ENCODE measurements around the gene CYB5R3. TPM values are rescaled to one million over a fixed set of nuclear protein-coding genes. Genes with fewer than 3 reads are reported as not detected.

CYB5R3 gene
- total RNA-seq, 2 experiments from 2014 or later = 71.7 to 73.5 TPM

DNA sequence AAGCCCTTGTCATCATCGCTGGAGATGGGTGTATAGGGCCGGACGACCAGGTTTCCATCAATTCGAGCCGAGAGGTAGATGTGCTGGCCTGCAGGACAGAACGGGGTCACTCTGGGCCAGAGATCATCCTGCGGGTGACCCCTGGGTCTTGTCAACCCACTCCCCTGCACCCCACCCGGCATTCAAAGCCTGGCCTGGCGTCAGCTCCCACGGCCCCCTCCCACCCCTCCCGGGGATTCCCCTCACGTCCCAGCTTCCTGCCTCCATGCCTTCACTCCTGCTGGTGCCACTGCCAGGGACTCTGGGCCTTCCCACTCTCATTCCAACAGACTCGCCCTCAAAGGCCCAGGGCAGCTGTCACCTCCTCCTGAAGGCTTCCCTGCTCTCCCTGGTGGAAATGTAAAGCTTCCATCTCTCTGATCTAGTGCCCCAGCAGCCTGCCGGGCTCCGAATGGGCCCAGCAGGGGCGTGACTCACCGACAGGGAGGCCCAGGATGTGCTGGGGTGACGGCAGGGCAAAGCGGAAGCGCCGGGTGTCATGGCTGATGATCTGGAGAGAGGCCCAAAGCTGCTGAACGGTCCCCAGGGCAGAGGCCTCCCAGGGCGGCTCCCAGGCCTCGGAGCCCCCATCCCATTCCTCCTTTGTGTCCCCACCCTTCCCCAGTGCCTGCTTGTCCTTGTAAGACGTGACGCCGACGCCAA lies 18.1 kb downstream of the CYB5R3 start:
- POLR2A ChIA-PET = no interaction called here
- CTCF ChIA-PET = no interaction called here

DNA sequence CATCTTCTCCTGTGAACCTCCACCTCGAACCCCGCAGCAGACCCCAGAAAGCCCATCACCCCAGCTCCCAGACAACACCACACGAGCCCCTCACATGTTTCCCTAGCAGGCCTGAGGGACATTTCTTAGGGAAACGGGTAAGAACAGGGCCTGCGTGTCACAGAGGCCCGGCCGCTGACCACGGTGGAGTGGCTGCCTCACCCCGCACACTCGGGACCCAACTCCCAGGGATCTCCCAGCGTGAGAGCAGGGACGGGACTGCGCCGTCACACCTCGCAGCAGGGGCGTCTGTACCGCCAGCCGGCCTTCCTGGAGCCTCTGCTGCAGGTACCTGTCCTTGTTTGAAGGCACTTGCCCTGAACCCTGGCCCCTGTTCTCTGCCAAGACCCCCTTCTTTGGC lies 19.0 kb downstream of the CYB5R3 start:
- CTCF ChIA-PET = interaction anchor here (0.8 kb wide), 2 partner anchors 9 to 14 kb away, joined by 3 read pairs; no protein-coding TSS in a partner anchor
- POLR2A ChIA-PET = no interaction called here

DNA sequence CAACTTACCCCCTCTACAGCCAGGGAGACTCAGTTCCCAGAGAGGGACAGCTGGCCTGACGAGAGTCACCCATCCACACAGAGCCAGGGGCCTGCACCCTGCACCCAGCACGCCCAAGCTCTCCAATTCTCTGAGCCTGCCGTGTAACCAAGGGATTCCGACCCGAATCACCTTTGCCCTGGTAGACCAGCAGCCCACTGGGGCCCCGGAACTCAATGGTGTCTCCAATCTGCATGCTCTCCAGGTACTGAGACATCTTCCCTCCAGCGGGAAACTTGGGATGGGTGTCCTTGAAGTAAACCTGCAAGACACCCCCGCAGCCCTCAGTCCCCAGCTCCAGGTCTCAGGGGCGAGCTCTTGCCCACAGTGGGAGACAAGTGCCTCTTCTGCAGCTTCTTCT lies 21.2 kb downstream of the CYB5R3 start:
- POLR2A ChIA-PET = interaction anchor here (0.6 kb wide), 1 partner anchor 111 kb away, joined by 4 read pairs; no protein-coding TSS in a partner anchor
- CTCF ChIA-PET = no interaction called here

DNA sequence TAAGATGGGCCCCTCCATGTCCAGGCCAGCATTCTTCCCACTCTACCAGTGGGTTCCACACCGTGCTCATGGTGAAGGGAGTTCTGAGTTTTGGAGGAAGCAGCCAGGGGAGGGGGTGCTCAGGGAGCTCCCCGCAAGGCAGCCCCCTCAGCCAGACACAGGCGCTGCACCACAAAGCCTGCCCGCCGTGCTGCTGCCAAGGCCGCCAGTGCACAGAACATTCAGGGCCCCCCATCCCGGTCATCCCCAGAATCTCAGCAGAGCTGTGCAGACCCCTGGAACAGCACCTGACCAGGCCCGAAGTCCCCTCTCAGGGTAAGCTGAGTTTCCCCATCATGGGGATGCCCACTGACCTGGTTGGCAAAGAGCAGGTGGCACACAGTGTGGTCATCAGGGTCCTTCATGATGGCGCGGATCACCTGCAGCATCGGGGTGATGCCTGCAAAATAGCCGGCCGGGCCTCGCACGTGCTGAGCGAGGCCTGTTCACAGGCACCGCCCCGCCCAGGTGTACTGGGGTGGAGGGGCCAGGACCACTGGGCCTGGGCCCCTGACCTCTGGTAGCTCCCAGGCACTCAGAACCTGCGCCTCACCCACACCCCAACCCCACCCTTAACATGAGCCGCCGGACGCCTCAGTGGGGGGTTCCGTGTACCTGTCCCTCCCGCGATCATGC lies 22.1 kb downstream of the CYB5R3 start:
- ChIA-PET CTCF (interaction anchor here (1.0 kb wide), 1 partner anchor 71 kb away, joined by 3 read pairs; no protein-coding TSS in a partner anchor), POLR2A (interaction anchor here (0.9 kb wide), 1 partner anchor 11 kb away, joined by 3 read pairs; no protein-coding TSS in a partner anchor)

DNA sequence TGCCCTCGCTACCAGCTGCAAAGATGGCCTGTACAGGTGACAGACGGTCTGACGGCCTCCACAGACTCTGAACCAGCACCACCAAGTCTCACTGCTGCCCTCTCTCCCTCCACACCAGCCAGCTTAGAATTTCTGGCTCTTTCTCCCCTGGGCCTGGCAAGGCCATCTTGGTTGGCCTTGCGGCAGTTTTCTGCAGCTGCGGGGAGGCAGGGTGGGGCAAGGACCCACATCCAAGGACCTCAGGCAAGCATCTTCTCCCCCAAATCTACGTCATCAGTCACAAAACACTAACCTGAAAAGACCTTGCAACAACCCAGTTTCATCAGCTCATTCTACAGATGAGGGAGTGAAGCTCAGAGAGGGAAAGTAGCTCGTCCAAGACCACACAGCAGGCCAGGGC lies 22.8 kb downstream of the CYB5R3 start:
- POLR2A ChIA-PET = interaction anchor here (0.9 kb wide), 1 partner anchor 11 kb away, joined by 3 read pairs; no protein-coding TSS in a partner anchor
- CTCF ChIA-PET = interaction anchor here (1.0 kb wide), 2 partner anchors 11 to 72 kb away, joined by 3 read pairs; no protein-coding TSS in a partner anchor

DNA sequence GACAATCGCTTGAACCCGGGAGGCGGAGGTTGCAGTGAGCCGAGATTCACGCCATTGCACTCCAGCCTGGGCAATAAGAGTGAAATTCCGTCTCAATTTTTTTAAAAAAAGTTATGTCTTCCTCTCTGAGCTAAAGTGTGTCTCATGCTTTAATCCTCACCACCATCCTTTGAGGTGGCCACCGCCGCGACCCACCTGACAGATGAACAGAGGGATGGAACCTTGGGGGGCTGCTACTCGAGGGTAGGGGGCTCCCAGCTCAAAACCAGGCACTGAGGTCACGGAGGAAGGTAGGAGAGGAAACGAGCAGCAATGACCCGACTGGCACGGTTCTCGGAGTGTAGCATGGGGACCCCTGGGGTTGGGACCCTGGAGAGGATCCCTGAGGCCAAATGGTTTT lies 23.8 kb downstream of the CYB5R3 start:
- ChIA-PET CTCF (interaction anchor here (1.0 kb wide), 1 partner anchor 10 kb away, joined by 3 read pairs; no protein-coding TSS in a partner anchor), POLR2A (no interaction called here)

DNA sequence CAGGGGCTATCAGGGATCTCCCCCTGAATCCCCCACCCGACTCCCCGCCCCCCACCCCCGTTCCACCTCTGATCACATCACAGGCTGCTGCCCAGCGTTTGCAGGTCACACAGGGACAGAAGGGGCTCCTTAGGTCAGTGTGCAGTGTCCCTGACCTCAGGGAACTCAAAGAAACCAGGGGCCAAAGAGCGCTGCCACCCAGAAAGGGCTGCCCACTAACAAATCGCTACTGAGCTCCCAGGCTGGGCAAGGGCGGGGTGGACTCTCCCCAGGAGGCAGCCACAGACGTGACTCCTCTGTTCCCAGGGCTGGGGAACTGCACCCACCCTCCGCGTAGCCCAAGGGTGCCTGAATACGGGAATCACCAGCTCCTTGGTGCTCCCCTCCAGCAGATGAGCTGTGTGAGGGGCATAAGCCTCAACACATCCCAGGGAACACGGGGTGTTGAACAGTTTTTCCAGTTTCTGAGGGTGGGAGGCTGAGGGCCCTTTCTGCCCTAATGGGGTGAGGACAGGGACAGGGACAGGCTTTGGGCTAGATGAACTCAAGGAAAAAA lies 24.6 kb downstream of the CYB5R3 start:
- ChIA-PET CTCF (no interaction called here), POLR2A (interaction anchor here (1.0 kb wide), 1 partner anchor 9 kb away, joined by 3 read pairs; no protein-coding TSS in a partner anchor)

DNA sequence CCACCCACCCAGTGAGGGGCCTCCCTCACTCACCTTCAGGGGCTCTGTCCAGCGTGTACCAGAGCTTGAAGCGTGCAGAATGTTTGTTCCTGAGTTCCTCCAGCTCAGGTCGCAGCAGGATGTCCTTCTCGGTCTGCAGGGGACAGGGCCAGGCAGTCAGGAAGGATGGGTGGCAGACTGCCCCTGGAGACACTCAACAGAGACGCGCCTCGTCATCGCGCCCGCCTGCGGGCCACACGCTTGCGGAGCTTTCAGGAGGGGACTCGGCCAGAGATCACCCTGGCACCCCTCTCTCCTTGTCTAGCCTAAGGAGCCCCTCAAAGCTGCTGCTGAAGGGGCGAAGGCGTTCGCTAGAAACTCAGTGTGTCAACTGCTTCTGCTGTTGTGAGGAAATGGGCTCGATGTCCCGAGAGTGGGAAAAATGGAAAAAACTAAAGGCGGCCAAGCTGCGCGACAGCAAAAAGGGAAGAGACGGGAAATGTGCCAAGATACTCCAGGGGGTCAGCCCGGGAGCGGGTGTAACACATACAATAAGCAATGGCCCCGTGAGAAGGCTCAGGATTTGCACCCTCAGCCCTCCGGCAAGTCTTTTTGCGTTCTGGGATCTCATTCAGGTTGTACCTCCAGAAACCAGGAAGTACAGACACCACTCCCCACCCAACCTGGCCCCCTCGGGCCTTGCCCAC lies 25.3 kb downstream of the CYB5R3 start:
- CTCF ChIA-PET = no interaction called here
- POLR2A ChIA-PET = interaction anchor here (1.0 kb wide), 1 partner anchor 8 kb away, joined by 3 read pairs; no protein-coding TSS in a partner anchor

DNA sequence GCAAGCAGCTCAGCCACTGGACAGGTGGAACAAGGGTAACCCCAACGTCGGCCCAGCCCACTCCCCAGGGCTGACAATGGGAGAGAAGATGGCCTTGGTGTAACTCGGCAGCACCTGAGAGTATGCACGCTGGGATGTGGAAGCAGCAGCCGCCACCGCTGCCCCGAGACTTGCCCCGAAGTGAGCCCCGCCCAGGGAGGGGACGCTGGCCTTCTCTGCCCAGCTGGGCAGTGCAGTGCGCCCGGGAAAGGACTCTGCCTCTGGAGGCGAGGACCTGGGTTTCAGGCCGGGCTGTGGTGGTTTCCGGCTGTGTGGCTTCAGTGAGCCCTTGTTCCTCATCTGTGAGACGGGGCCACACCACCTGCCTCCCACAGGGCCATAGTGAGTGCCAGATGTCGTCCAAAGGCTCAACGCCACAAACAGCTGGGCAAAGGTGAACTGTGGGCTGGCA lies 25.9 kb downstream of the CYB5R3 start:
- CTCF ChIA-PET = no interaction called here
- POLR2A ChIA-PET = no interaction called here

DNA sequence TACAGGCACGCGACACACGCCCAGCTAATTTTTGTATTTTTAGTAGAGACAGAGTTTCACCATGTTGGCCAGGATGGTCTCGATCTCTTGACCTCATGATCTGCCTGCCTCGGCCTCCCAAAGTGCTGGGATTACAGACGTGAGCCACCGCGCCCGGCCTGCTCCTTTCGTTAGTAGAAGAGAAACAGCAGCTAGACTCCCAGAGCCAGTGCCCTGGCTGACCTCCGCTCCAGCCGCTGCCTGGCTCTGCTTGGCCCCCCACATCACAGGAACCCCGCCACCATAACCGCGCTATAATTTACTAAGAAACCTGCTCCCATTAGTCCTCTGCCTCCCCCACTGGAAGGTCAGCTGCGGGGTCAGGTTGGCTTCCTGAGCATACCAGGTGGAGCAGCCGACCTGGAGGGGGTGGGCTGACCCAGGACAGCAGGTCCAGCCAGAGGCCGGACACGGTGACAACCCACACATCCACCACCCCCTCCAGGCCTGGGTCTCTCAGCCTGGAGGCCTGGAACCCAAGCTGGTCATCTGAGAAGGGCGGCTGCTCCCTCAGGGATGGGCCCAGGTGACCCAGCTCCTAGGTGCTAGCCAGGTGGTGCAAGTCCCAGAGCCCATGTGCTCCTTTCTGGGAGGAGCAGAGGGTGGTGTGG lies 27.0 kb downstream of the CYB5R3 start:
- ChIA-PET POLR2A (no interaction called here), CTCF (interaction anchor here (0.9 to 1.2 kb wide), 5 partner anchors 15 to 71 kb away, joined by 3 to 5 read pairs (median 3); partner anchors contain the start of gene CYB5R3)

DNA sequence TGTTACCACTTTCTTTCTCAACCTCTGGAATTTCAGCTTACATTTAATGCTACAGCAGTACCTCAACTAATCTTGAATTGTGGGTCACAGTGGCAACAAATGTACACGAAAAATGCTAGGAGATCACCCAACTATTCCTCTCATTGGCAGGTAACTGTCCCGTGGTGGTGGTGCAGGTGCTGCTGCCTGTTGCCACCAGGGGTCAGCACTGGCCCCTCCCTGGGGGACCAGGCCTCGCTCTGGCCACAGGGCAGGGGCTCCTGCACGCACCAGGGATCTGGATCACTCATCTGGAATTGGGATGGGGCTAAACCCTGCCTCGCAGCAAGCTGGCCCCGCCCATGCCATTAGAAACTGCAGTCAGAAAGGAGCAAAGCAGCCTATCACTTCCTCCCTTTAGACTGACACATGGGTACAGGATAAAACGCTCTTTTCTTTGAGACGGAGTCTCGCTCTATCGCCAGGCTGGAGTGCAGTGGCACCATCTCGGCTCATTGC lies 27.6 kb downstream of the CYB5R3 start:
- ChIA-PET POLR2A (no interaction called here), CTCF (interaction anchor here (0.8 to 1.2 kb wide), 8 partner anchors 8 to 72 kb away, joined by 3 to 5 read pairs (median 3); partner anchors contain the start of gene CYB5R3)

DNA sequence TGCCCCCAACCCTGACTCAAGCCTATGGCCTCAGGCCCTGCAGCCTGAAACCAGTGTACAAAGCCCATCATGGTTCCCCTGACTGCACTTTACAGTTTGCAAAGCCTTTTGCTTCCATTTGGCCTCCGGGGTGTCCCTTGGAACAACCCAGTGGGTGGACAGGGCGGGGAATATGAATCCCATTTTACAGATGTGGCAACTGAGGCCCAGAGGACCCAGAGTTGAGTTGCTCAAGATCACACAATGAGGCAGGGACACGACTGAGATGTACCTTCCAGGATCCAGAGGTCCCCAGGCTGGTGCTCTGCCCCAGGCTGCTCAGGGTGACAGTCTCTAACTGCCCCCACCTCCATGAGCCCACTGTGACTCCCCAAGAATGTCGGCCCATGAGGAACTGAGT lies 29.1 kb downstream of the CYB5R3 start:
- ChIA-PET POLR2A (no interaction called here), CTCF (no interaction called here)

DNA sequence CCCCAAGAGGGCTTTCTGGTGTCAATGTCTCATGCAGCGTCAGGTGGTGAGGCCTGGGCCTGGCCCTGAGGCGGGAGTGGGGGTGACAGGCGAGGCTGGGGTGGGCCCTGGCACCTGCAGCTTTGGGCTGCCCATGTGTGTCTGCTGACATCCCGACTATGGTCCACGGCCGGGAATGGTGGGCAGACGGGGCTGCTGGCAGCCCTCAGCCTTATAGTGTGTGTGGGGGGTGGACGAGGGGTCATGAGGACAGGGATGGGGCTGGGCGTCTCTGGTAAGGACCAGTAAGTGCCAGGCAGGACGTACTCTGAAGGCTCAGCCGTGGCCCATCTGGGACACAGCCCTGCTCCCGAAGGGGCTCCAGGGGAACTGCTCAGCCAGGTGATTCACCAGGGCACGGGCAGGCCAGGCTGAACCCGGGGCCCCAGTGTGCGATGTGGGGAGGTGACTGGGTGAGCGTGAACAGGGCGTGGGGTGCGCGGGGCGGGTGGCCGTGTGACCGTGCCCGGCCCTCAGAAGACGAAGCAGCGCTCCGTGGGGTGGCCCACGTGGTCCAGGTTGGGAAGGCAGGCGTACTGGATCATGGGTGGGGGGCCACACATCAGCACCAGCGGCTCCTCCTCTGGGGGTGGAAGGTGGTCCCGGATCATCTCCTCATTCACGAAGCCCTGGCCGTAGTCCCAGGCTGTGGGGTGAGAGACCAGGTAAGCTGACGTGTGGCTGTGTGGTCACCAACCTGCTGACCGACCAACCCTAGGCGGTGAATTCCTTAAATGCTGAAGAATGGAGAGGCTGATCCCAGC lies 29.7 kb downstream of the CYB5R3 start:
- ChIA-PET POLR2A (interaction anchor here (0.6 kb wide), 1 partner anchor 415 kb away, joined by 3 read pairs; no protein-coding TSS in a partner anchor), CTCF (no interaction called here)

DNA sequence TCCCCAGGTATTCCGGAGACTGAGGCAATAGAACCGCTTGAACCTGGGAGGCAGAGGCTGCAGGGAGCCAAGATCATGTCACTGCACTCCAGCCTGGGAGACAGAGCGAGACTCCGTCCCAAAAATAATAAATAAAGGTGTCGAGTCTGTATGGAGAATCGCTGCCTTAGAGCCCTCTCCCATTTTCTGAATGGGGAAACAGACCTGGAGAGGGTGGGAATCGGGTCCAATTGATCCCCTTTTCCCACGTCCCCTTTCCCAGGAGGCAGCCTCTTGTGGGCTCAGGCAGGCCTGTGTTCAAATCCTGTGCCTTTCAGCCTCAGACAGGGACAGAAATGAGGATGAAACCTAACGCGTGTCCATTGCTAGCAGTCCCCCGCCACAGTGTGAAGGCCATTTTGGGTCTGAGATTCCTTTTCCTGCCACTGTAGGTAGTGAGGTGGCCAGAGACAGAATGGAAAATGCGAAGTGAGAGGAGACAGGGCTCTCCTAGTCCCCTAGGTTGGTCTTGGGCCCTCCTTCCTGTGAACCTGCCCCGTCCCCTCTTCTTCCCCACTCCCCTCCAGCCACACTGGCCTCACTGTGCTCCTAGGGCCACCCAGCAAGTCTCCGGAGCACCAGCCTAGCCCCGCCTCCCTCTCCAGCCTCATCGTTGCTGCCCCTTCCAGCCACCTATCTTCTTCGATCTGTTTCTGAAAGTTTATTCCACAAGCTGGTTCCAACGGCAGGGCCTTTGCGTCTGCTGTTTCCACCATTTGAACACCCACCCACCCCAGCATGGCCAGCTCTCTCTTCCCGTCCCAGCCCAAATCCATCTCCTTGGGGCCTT lies 31.8 kb downstream of the CYB5R3 start:
- POLR2A ChIA-PET = interaction anchor here (0.6 kb wide), 1 partner anchor 49 kb away, joined by 5 read pairs; no protein-coding TSS in a partner anchor

DNA sequence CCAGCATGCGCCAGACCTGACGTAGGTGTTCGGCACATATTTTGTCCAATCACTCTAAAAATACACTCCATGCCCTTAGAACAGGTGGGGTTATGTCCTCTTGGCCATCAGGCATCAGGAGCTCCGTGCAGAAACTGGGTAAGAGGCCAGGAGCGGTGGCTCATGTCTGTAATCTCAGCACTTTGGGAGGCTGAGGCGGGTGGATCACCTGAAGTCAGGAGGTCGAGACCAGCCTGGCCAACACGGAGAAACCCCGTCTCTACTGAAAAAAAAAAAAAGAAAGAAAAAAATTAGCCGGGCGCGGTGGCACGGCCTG lies 33.4 kb downstream of the CYB5R3 start:
- ChIA-PET CTCF (interaction anchor here (0.8 kb wide), 1 partner anchor 10 kb away, joined by 3 read pairs; no protein-coding TSS in a partner anchor), POLR2A (interaction anchor here (0.6 to 3.3 kb wide), 6 partner anchors 8 to 666 kb away, joined by 3 to 22 read pairs (median 4); partner anchors contain the start of gene CYB5R3)

More for the DNA sequence above, 31.8 kb downstream of the CYB5R3 start:
- CTCF ChIA-PET = no interaction called here

DNA sequence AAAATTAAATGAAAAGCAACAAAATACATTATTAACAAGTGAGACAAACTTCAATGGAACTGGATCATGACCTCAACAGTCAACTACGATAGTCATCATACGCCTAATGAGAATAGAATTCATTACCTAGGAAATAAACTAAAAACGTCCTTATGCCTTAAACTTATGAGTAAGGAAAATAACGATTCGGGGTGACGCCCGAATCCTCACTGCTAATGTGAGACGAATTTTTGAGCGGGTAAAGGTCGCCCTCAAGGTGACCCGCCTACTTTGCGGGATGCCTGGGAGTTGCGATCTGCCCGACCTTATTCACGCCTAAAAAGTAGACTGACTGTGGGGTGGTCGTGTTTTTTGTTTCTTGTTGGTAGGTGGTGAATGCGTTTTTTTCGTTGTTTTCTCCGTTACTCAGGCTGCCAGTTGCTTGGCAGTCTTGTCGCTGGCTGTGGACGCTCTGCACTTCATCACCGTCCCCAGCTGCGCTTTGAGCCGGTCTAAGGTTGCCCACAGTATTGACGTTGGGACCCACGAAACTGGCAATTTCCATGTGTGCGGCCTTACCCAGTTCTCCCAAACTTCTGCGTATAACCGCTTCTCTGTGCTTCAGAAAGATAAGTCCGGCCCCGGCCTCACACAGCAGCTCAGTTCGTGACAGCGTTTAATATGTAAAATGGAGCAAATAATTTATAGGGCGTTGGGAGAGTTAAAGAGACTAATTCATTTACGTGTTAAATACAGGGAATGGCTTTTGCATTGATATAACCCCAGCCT lies 33.9 kb downstream of the CYB5R3 start:
- POLR2A ChIA-PET = interaction anchor here (0.6 to 3.3 kb wide), 14 partner anchors 9 to 675 kb away, joined by 3 to 22 read pairs (median 4); partner anchors contain the start of genes CYB5R3 and NDUFA6
- CTCF ChIA-PET = interaction anchor here (0.8 to 0.9 kb wide), 2 partner anchors 11 to 241 kb away, joined by 3 to 4 read pairs; partner anchors contain the start of gene ARFGAP3

Data from activated CD8-positive, alpha-beta memory T cell treated with anti-CD3 and anti-CD28 coated beads for 36 hours (primary cell).